HG03432 (cell line): ENCODE measurements around the gene ASB14.
A peak's percentile ranks its signal among the peaks of the same experiment; 100 is the strongest.

ENCODE experiments used
- ATAC-seq: cut with Tn5 transposase; IDR thresholded peaks from one replicate; pipeline ENCODE4 v1.9.1; 2021; ENCODE audit warnings: mild to moderate bottlenecking, moderate library complexity; ENCODE audit not compliant: unreplicated experiment

The ASB14 gene

GRCh38 chr3:57261929-57262328 is 30.6 kb downstream of the ASB14 start:
- ATAC-seq, result no peak

- no peak for ATAC-seq
Measured at GRCh38 chr3:57261119-57261518, 31.4 kb downstream of the ASB14 start.

GRCh38 chr3:57257678-57258077 is 34.8 kb downstream of the ASB14 start:
- ATAC-seq, result no peak

GRCh38 chr3:57256844-57257243 is 35.6 kb downstream of the ASB14 start:
- no peak for ATAC-seq

GRCh38 chr3:57252404-57252803 is 40.1 kb downstream of the ASB14 start:
- ATAC-seq, result no peak

- no peak for ATAC-seq
Measured at GRCh38 chr3:57244946-57245345, 47.5 kb downstream of the ASB14 start.

GRCh38 chr3:57234613-57235575 is 57.6 kb downstream of the ASB14 start:
- no peak for ATAC-seq

GRCh38 chr3:57233799-57234198 is 58.7 kb downstream of the ASB14 start:
- no peak for ATAC-seq

- no peak for ATAC-seq
Measured at GRCh38 chr3:57230006-57230405, 62.5 kb downstream of the ASB14 start.

GRCh38 chr3:57227930-57228751 is 64.3 kb downstream of the ASB14 start:
- ATAC-seq, result peak; percentile 45

- peak; percentile 92 for ATAC-seq
Measured at GRCh38 chr3:57227204-57227929, 65.1 kb downstream of the ASB14 start, which contains the start of gene APPL1. TSS of gene APPL1 (plus strand) at chr3:57227729. CDS start at chr3:57227884, 155 bp downstream.

- no peak for ATAC-seq
Measured at GRCh38 chr3:57226176-57226575, 66.3 kb downstream of the ASB14 start.

GRCh38 chr3:57224856-57225255 is 67.6 kb downstream of the ASB14 start:
- ATAC-seq, result no peak

GRCh38 chr3:57221883-57222282 is 70.6 kb downstream of the ASB14 start:
- no peak for ATAC-seq
